ENCODE data around the gene PTPRK. TPM values are rescaled to one million over a fixed set of nuclear protein-coding genes. Genes with fewer than 3 reads are reported as not detected.

The PTPRK gene
- polyA plus RNA-seq, 3 donors: 0.01 TPM; not detected in 2

DNA sequence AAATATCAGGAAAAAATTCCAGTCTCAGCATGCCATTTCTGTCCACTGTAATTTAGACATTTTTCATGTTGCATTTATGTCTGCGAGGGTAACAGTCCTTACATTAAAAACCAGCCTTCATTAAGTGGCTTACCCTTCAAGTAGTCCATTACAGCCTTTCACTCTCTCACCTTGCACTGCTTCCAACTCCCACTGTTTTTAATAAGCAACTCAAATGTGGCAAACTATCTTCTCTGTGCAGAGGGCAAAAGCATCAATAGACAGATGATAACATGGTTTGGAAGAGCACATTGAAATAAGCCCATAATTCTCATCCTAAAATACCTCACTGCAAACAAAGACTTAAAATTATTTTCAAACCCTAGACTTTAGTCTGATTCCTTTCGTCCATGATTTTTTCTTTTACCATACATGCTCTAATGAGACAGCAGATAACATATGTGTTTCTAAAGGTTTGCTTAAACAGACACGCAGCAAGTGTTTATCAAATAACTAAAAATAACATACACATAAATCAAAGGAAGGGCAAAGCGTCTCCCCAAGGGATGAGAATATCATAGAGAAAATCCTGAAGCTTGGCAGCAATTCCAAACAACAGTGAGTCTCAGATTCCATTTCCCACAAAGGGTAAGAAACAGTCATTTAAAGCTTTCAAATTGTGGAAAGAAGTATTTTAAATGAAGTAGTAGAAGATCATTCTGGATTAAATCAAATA lies 130.4 kb downstream of the PTPRK start:
- no peaks in the 10 kb centered on the region for H3K9me3 ChIP-seq (replicated peaks in 1 of 2; ENCODE audit: control insufficient read depth in 1 of 2, insufficient read depth in 1 of 2, low read length in 2 of 2)
- no CpG with 5 or more reads among the region's 4 CpGs for WGBS (ENCODE audit: insufficient coverage)
- Mint-ChIP-seq H3K4me1 (no peaks in the 10 kb centered on the region), H3K9me3 (peaks cover 0 to 2% (median 0%) of the 10 kb centered on the region in 7 donors), H3K27ac (no peak overlapping the region), H3K4me3 (no peak overlapping the region), H3K27me3 (ENCODE audit: low read depth in 3 of 3) (no peaks in the 10 kb centered on the region), H3K36me3 (no peaks in the 10 kb centered on the region)
- no peaks in the 10 kb centered on the region for H3K36me3 ChIP-seq (replicated peaks in 1 of 2; ENCODE audit: control insufficient read depth in 1 of 2, insufficient read depth in 2 of 2, low read length in 2 of 2)
- H2AFZ ChIP-seq (ENCODE audit: insufficient read depth, low read depth, low read length, poor library complexity, severe bottlenecking): no peak overlapping the region
- no peaks in the 10 kb centered on the region for H3K79me2 ChIP-seq (ENCODE audit: insufficient read depth, low read length)
- H3K27me3 ChIP-seq (ENCODE audit: control insufficient read depth in 2 of 2, insufficient read depth in 2 of 2, low read length in 2 of 2): no peaks in the 10 kb centered on the region
- no peaks in the 10 kb centered on the region for H4K20me1 ChIP-seq (ENCODE audit: insufficient read depth, low read length)
- no peak overlapping the region for H3K9ac ChIP-seq (ENCODE audit: insufficient read depth, low read length, poor library complexity, severe bottlenecking)
- no peak overlapping the region for H3K27ac ChIP-seq (ENCODE audit: low read depth in 1 of 2, low read length in 2 of 2)
- H3K4me1 ChIP-seq (ENCODE audit: control insufficient read depth in 1 of 2, insufficient read depth in 2 of 2, low read length in 2 of 2): no peaks in the 10 kb centered on the region
- intact Hi-C loops (cut with micrococcal nuclease): no loop called here
- no peak for DNase-seq
- no peak overlapping the region for H3K4me3 ChIP-seq (replicated peaks in 1 of 3; ENCODE audit: low read depth in 2 of 3, low read length in 3 of 3)
- TF ChIP-seq, protein P1, sequence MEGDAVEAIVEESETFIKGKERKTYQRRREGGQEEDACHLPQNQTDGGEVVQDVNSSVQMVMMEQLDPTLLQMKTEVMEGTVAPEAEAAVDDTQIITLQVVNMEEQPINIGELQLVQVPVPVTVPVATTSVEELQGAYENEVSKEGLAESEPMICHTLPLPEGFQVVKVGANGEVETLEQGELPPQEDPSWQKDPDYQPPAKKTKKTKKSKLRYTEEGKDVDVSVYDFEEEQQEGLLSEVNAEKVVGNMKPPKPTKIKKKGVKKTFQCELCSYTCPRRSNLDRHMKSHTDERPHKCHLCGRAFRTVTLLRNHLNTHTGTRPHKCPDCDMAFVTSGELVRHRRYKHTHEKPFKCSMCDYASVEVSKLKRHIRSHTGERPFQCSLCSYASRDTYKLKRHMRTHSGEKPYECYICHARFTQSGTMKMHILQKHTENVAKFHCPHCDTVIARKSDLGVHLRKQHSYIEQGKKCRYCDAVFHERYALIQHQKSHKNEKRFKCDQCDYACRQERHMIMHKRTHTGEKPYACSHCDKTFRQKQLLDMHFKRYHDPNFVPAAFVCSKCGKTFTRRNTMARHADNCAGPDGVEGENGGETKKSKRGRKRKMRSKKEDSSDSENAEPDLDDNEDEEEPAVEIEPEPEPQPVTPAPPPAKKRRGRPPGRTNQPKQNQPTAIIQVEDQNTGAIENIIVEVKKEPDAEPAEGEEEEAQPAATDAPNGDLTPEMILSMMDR (IDR thresholded peaks at IDR 0.05): no peak
- no peak overlapping the region for H3K4me2 ChIP-seq (replicated peaks; ENCODE audit: extremely low read depth, low read length, poor library complexity, severe bottlenecking)

GRCh38 chr6:128388380-128388779 lies 132.0 kb downstream of the PTPRK start:
- no peaks in the 10 kb centered on the region for H4K20me1 ChIP-seq (ENCODE audit: insufficient read depth, low read length)
- H3K4me2 ChIP-seq (replicated peaks; ENCODE audit: extremely low read depth, low read length, poor library complexity, severe bottlenecking): no peak overlapping the region
- H3K27me3 ChIP-seq (ENCODE audit: control insufficient read depth in 2 of 2, insufficient read depth in 2 of 2, low read length in 2 of 2): no peaks in the 10 kb centered on the region
- no CpG with 5 or more reads among the region's 1 CpG for WGBS (ENCODE audit: insufficient coverage)
- Mint-ChIP-seq H3K27ac (no peak overlapping the region), H3K4me3 (no peak overlapping the region), H3K4me1 (no peaks in the 10 kb centered on the region), H3K27me3 (ENCODE audit: low read depth in 3 of 3) (no peaks in the 10 kb centered on the region), H3K36me3 (no peaks in the 10 kb centered on the region), H3K9me3 (peaks cover 0 to 3% (median 0%) of the 10 kb centered on the region in 7 donors)
- H3K79me2 ChIP-seq (ENCODE audit: insufficient read depth, low read length): no peaks in the 10 kb centered on the region
- no peak for DNase-seq
- no peaks in the 10 kb centered on the region for H3K4me1 ChIP-seq (ENCODE audit: control insufficient read depth in 1 of 2, insufficient read depth in 2 of 2, low read length in 2 of 2)
- TF ChIP-seq, protein P1 (IDR thresholded peaks at IDR 0.05): no peak
- H2AFZ ChIP-seq (ENCODE audit: insufficient read depth, low read depth, low read length, poor library complexity, severe bottlenecking): no peak overlapping the region
- no peak overlapping the region for H3K27ac ChIP-seq (ENCODE audit: low read depth in 1 of 2, low read length in 2 of 2)
- no peaks in the 10 kb centered on the region for H3K9me3 ChIP-seq (replicated peaks in 1 of 2; ENCODE audit: control insufficient read depth in 1 of 2, insufficient read depth in 1 of 2, low read length in 2 of 2)
- intact Hi-C loops (cut with micrococcal nuclease): no loop called here
- H3K36me3 ChIP-seq (replicated peaks in 1 of 2; ENCODE audit: control insufficient read depth in 1 of 2, insufficient read depth in 2 of 2, low read length in 2 of 2): no peaks in the 10 kb centered on the region
- no peak overlapping the region for H3K4me3 ChIP-seq (replicated peaks in 1 of 3; ENCODE audit: low read depth in 2 of 3, low read length in 3 of 3)
- H3K9ac ChIP-seq (ENCODE audit: insufficient read depth, low read length, poor library complexity, severe bottlenecking): no peak overlapping the region

Data from CD14-positive monocyte (primary cell).